Parathyroid adenoma (tissue), 2 donors: Measurements from ENCODE around the gene TSPOAP1.

Source experiments
- H2AFZ ChIP-seq: fragments of 300-600 bp; sonication (generic); one replicate; pipeline ENCODE4 v1.7.0; 2017; ENCODE audit warnings: antibody characterized with exemption, mild to moderate bottlenecking
- H3K27ac ChIP-seq: fragments of 300-600 bp; sonication (generic); one replicate; pipeline ENCODE4 v1.7.0; 2017
- H3K27me3 ChIP-seq: fragments of 300-600 bp; sonication (generic); one replicate; pipeline ENCODE4 v1.7.0; 2017; ENCODE audit warnings: low read length; ENCODE audit not compliant: control insufficient read depth, insufficient read depth
- H3K36me3 ChIP-seq: fragments of 300-600 bp; sonication (generic); one replicate; pipeline ENCODE4 v1.7.0; 2017; ENCODE audit warnings: low read length; ENCODE audit not compliant: control insufficient read depth, insufficient read depth
- H3K4me1 ChIP-seq: fragments of 300-600 bp; sonication (generic); one replicate; pipeline ENCODE4 v1.7.0; 2017; ENCODE audit warnings: control low read depth
- H3K4me2 ChIP-seq: fragments of 300-600 bp; sonication (generic); one replicate; pipeline ENCODE4 v1.7.0; 2017; ENCODE audit warnings: low read length
- H3K4me3 ChIP-seq: fragments of 300-600 bp; sonication (generic); one replicate; pipeline ENCODE4 v1.7.0; 2017; ENCODE audit warnings: low read depth, low read length
- H3K79me2 ChIP-seq: fragments of 300-600 bp; sonication (generic); one replicate; pipeline ENCODE4 v1.7.0; 2017; ENCODE audit warnings: control low read depth
- H3K9ac ChIP-seq: fragments of 300-600 bp; sonication (generic); one replicate; pipeline ENCODE4 v1.7.0; 2017; ENCODE audit warnings: mild to moderate bottlenecking
- H3K9me3 ChIP-seq: fragments of 300-600 bp; sonication (generic); one replicate; pipeline ENCODE4 v1.7.0; 2017; ENCODE audit warnings: low read length; ENCODE audit not compliant: control insufficient read depth
- TF ChIP-seq, protein P1 (sequence below): fragments of 300-600 bp; sonication (generic); IDR thresholded peaks from one replicate; pipeline ENCODE4 v1.7.0; 2017; ENCODE audit warnings: antibody characterized with exemption, mild to moderate bottlenecking
- donor health status: primary hyperparathyroidism.

TSPOAP1 gene

DNA sequence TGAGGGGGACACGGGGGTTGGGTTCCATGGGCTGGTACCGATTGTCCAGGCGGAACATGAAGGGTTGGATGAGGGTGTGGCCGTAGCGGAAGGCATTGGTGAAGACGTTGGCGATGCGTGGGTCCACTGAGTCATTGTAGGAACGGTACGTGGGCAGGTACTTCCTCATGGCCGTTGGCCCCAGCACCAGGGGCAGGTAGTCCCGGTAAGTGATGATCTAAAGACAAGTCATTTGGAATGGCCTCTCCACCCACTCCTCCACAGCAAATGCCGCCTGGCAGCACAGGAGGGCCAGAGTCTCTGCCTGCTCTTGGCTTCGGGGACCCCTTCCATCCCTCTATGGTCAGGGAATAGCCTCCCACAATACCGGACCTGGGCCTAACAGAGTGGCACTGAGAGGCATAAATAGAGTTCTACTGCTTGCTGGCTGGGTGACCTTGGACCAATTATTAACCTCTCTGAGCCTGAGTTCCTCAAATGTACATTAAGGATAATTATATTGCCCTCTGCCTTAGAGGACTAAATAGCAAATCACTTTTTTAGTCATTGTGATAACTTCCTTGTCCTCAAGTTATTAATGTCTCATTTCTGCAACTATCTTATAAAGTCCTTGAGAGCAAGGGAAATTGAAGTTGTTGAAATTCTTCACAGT, 55.0 kb downstream of the TSPOAP1 start:
- Histone ChIP-seq H3K79me2 (no peaks in the 10 kb centered on the region), H3K4me1 (no peaks in the 10 kb centered on the region), H2AFZ (no peak overlapping the region), H3K27me3 (no peaks in the 10 kb centered on the region), H3K4me3 (no peak overlapping the region), H3K9ac (no peak overlapping the region), H3K9me3 (no peaks in the 10 kb centered on the region), H3K36me3 (no peaks in the 10 kb centered on the region), H3K4me2 (no peak overlapping the region), H3K27ac (no peak overlapping the region)
- TF ChIP-seq, protein P1, sequence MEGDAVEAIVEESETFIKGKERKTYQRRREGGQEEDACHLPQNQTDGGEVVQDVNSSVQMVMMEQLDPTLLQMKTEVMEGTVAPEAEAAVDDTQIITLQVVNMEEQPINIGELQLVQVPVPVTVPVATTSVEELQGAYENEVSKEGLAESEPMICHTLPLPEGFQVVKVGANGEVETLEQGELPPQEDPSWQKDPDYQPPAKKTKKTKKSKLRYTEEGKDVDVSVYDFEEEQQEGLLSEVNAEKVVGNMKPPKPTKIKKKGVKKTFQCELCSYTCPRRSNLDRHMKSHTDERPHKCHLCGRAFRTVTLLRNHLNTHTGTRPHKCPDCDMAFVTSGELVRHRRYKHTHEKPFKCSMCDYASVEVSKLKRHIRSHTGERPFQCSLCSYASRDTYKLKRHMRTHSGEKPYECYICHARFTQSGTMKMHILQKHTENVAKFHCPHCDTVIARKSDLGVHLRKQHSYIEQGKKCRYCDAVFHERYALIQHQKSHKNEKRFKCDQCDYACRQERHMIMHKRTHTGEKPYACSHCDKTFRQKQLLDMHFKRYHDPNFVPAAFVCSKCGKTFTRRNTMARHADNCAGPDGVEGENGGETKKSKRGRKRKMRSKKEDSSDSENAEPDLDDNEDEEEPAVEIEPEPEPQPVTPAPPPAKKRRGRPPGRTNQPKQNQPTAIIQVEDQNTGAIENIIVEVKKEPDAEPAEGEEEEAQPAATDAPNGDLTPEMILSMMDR, result no peak

DNA sequence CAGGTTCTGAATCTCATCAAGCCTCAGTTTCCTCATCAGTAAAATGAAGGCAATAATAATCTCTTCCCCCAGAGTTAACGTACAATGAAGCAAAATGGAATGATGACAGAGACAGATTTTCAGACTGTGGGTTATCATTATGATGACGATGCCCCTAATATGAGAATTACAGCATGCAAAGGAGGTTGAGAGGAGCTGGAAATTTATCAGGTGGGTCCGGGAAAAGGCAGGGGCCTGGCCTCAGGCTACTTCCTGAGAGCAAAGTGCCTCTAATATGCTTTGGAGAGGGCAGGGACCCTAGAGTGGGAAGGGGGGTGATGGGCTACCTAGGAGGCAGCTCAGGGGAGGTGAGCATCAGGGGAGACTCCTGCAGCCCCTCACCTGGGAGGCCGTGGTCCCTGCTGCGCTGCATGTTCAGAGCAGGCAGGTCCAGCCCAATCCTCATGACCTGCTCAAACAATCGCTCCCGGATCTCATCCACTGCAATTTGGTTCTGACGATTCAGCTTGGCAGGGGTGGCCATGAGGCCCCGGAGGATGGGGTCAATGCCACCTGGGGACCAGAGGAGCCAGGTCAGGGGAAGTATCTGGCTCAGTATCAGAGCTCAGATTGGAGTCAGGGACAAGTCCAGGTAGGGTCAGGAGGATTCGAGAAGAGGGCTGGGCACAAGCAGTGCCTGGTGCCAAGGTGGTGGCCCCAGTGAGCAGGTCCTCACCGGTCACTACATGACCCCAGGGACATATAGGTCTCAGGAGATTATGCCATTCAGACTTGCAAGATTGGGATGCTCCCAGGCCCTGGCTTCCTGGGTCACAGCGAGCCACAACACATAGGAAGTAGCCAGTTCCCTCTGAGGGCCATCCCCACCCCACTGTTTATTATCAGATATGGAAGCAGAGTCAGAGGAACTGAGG, 56.0 kb downstream of the TSPOAP1 start:
- H2AFZ ChIP-seq, result no peak overlapping the region
- no peaks in the 10 kb centered on the region for H3K27me3 ChIP-seq
- TF ChIP-seq, protein P1, result no peak

DNA sequence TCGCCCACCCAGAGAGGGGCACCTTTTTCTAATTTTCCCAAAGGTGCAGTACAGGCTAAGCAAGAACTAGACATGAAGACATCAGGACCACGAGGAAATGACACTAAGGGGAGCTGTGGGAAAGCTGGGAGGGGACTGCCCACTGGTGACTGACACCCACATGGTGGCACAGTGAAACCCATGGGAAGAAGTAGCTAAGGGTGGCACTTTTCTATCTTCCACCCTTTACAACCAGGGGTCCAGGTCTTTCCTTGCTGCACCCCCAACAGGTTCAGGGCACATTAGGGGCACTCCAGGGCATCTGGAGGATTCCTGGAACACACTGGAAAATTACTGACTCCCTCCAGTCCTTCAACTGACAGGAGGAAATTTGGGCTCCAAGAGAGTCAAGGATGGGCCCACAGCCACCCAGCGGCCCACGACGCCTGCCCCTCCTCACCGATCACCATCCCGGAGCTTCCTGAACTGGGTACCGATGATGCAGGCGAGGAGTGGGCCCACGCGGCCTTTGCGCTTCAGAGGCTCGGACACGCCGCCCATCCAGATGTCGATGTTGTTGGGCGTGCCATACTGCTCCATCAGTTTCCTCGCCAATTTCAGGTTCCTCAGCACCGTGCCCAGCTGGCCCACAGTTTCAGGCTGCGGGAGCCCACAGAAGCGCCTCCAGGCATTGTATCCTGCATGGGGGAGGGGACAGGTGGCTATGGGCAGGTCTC, 57.2 kb downstream of the TSPOAP1 start:
- no peaks in the 10 kb centered on the region for H3K36me3 ChIP-seq
- no peak overlapping the region for H3K27ac ChIP-seq

More for the DNA sequence above, 56.0 kb downstream of the TSPOAP1 start:
- no peak overlapping the region for H3K4me2 ChIP-seq
- H3K27ac ChIP-seq, result no peak overlapping the region
- H3K4me1 ChIP-seq, result no peaks in the 10 kb centered on the region
- H3K9me3 ChIP-seq, result no peaks in the 10 kb centered on the region
- H3K79me2 ChIP-seq, result no peaks in the 10 kb centered on the region
- H3K36me3 ChIP-seq, result no peaks in the 10 kb centered on the region
- H3K4me3 ChIP-seq, result no peak overlapping the region
- H3K9ac ChIP-seq, result no peak overlapping the region

DNA sequence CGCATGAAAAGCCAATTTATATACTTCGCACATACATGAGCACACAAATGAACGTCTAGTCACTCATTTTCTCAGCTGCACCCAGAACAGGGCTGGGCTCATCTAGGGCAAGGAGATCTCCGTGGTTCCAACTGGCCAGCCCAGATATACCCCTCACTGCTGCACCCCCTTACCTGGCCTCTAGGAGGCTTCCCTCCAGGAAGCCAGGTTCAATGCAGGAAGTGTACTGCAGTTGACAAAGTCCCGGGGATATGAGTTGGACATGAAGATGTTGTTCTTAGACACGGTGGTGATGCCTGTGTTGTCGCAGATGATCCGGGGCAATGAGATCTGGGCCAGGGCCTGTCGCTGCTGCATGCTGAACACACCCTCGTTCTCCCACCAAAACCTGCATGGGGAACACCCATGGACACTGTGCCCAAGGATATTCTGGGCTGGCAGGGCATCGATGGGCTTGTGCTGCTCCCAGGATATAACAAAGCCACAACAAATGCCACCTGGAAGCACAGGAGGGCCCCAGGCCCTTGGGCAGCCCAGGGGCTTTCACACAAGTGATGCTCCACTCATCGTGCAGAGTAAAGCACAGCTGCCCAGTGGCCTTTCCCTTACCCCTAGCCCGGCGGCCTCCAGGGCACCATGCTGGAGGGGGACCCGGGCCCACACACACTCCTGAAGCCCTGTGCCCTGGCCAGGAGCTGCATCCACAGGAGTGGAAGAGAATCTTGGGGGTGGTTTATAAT, 57.9 kb downstream of the TSPOAP1 start:
- no peaks in the 10 kb centered on the region for H3K4me1 ChIP-seq
- H3K79me2 ChIP-seq, result no peaks in the 10 kb centered on the region
- H2AFZ ChIP-seq, result no peak overlapping the region

More for the DNA sequence above, 57.2 kb downstream of the TSPOAP1 start:
- TF ChIP-seq, protein P1, result no peak
- Histone ChIP-seq H3K4me2 (no peak overlapping the region), H3K9ac (no peak overlapping the region), H3K4me3 (no peak overlapping the region), H3K27me3 (no peaks in the 10 kb centered on the region), H3K4me1 (no peaks in the 10 kb centered on the region), H3K9me3 (no peaks in the 10 kb centered on the region), H2AFZ (no peak overlapping the region), H3K79me2 (no peaks in the 10 kb centered on the region)

More for the DNA sequence above, 57.9 kb downstream of the TSPOAP1 start:
- Histone ChIP-seq H3K4me3 (no peak overlapping the region), H3K27ac (no peak overlapping the region), H3K27me3 (no peaks in the 10 kb centered on the region), H3K4me2 (no peak overlapping the region), H3K9ac (no peak overlapping the region), H3K9me3 (no peaks in the 10 kb centered on the region), H3K36me3 (no peaks in the 10 kb centered on the region)
- TF ChIP-seq, protein P1, result no peak
